Gastrocnemius medialis (tissue), 4 donors: ENCODE measurements around the gene VAMP4.

ENCODE experiments used
- CTCF ChIP-seq, 5 experiments: fragments of 450-650 bp in 3 of 5; fragments of 200-600 bp in 2 of 5; sonication (generic) in 2 of 5; IDR thresholded peaks in 4 of 5; conservative IDR thresholded peaks in 1 of 5; 1 replicate in 4 of 5; 2 replicates in 1 of 5; pipeline ENCODE4 v1.5.1; 2016 to 2019; ENCODE audit warnings: antibody characterized with exemption in 5 of 5, mild to moderate bottlenecking in 3 of 5, moderate library complexity in 3 of 5
- POLR2A ChIP-seq, 2 donors: fragments of 450-650 bp; IDR thresholded peaks; one replicate each; pipeline ENCODE4 v1.6.1; 2017; ENCODE audit warnings: antibody characterized with exemption in 2 of 2, mild to moderate bottlenecking in 2 of 2, moderate library complexity in 2 of 2

GRCh38 chr1:171740356-171740863 is 1.5 kb downstream of the VAMP4 start:
- no peak for TF ChIP-seq CTCF (IDR thresholded peaks at IDR 0.05 in 4 of 5, conservative IDR thresholded peaks at IDR 0.05 in 1 of 5)
- TF ChIP-seq POLR2A (IDR thresholded peaks at IDR 0.05), result no peak
